Amniotic stem cell (primary cell): ENCODE data around the gene DTNBP1.

Source experiments
- DNase-seq: peaks from one replicate; lab custom pipeline; 2025; lab: John Stamatoyannopoulos, UW

Gene DTNBP1

DNA sequence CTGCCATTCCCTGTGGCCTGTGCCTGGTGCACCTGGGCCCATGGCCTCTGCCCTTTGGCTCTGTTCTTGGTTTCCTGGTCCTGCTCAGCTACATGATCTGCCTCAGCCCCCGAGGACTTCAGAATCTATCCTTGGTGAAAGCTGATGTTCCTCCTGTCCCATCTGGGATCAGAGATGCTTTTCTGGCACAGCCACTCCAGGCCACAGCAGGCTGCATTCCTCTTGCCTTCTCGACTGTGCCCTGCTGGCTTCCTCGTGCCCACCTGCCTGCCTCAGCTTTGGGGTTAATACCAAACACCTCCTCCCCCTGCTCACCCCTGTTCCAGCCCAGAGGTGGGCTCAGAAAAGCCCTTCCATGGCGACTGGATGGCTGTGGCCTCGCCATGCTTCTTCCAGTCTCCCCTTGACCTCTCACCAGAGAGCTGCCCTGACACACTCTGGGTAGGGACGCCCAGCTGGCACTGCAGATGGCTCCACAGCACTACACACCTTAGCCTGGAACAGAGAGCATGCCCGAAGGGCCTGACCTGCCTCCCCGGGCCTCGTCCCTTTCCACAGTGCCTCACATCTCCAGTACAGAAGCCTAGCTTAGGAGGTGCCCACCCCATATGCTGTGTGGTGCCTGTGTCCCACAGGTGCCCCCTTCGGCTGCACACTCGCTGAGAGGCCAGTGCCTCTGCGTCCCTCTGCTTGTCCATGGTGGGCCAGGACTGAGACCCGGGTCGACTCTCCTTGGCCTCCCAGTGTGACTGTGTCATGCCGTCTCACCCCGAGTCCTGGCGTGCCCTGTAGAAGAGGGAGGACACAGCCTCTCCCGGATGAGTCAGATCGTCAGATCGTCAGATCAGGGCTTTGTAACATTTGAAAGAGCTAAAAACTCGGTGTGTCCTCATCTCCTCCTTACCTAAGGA is 148.8 kb downstream of the DTNBP1 start:
- DNase-seq: no peak

GRCh38 chr6:15513131-15513771 is 149.6 kb downstream of the DTNBP1 start:
- no peak for DNase-seq

DNA sequence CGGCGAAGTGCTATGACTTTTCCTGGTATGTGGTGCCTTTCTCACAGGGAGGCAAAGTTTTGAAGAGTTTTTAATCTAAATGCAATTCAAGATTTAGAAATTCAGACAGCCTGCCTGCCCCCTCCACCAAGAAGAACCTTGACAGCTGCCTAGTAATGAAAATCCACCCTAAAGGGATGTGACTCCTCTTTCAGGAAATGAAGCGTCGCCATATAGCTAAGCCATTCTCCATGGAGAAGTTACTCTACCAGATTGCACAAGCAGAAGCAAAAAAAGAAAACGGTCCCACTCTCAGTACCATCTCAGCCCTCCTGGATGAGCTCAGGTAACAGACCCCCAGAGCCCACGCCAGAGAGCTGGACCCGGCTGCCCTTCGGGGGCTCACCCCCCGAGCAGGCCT is 150.1 kb downstream of the DTNBP1 start:
- DNase-seq: no peak

DNA sequence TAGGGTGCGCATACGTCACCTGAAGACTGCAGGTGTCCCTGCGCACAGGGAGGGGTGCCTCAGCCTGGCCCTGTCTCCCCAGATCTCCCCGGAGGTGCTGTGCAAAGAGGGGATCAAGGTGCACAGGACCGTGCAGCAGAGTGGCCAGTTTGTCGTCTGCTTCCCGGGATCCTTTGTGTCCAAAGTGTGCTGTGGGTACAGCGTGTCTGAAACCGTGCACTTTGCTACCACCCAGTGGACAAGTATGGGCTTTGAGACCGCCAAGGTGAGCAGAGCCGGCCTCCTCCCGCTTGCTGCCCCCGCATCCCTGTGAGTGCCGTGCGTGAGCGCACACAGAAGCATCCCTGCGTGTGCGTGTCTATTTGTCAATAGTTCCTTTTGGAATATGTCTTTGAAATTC is 150.7 kb downstream of the DTNBP1 start:
- DNase-seq: no peak

DNA sequence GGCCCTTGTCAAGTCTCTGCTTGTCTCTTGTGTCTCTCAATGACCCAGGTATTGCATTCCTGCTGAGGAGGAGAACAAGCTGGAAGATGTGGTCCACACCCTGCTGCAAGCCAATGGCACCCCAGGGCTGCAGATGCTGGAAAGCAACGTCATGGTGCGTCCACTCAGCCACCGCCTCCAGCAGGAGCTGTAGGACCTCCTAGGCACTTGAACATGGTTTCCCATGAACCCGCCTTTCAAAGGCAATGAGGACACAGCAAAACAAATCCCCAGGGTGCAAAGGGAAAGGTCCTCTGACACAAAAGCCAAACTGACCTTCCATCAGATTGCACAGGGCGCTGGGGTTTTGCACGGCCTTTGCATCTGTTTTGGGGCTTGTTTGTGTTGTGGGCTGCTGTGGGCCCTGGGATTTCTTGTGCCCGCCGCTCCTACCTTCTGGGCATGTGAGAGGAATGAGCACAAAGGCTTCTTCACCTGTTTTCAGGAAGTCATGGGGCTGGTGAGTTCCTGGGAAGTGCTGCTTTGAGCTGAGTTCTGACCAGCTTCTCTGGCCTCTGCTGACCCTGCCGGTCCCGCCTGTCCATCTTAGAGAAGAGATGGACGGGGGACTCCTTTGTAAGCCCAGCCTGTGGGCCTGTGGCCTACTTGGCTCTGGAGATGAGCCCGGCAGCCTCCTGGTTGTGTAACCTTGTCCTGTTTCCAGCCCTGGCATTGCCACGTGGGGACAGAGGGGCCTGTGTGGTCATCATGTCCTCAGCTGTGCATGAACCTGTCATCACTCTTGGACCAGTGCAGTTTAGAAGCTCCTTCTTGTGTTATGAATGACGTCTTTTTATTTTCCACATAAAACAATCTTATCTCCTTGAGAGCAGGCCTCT is 151.3 kb downstream of the DTNBP1 start:
- DNase-seq: no peak

DNA sequence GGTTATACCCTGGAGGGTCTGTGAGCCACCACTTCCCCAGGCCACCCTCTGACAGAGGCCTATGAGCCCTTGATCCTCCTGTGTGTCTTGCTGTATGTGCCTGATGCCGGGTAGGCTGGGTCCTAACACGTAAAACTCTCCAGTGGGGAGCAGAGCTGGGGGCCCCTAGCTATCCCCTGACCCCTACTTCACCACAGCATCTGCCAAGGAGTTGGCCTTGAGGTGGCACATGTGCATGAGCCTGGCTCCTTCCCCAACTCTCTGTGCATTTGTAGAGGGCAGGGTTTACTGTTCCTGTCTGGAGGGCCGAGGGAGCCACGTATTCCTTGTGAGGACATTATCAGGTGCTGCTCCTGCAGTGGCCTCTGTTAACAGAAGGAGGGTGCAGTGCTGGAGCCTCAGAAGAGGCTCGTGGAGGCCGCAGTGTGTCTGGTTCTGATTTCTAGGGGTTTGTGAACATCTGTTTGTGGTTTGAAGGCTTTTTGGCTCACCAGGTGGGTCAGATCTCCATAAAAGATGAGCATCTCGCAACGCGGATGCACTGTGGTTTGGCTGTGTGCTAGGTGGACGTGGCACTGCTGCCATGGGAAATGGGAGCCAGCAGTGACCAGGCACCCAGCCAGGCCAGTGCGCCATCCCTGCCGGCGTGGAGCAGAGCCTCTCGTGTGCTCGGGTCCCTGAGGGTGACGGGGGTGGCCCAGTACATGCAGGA is 152.1 kb downstream of the DTNBP1 start:
- DNase-seq: no peak

- DNase-seq: no peak
Observed at GRCh38 chr6:15510121-15510520, 152.7 kb downstream of the DTNBP1 start.

DNA sequence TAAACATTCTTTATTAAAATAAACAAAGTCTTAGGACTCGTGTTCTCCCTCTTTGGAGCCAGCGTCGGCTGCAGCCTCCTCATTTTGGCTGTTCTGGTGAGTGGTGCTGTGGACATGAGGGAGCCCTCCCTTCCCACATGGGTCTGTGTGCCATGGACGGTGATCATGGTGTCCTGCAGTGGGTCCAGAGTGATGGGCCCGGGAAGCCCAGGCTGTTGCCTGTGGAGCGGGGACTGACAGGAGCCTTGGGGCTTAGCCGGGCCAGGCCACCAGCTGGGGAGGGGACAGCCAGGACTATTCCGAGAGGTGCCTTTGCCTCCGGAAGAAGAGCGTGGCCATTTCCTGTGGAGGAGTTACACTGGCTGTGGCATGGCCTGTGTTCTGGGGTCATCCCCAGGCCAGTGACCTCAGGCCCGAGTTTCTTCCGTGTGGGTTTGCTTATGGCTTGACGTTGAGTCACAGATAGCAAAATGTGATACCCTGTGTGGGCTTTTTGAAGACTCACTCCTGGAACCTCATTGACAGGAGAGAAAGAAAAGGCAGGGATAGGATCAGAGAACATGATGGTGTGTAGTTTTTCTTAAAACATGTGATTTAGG is 153.4 kb downstream of the DTNBP1 start:
- DNase-seq: no peak

DNA sequence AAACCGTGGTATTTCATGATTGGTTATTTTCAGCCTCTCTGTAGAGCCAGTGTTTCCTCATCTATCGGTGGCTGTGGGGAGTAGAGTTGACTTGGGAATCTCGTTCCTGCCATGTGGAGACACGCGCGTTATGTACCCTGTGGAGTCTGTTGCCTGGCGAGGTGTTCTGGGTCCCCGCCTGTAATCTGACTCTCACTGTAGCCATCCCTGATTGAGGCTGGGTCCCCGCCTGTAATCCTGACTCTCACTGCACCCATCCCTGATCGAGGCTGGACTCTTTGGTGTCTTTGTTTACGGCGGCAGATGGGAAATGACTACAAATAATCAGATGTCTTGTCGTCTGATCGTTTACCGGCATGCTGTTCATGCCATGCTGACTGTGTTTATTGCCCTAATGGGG is 153.9 kb downstream of the DTNBP1 start:
- DNase-seq: no peak

- no peak for DNase-seq
Observed at GRCh38 chr6:15508441-15508871, 154.4 kb downstream of the DTNBP1 start.

DNA sequence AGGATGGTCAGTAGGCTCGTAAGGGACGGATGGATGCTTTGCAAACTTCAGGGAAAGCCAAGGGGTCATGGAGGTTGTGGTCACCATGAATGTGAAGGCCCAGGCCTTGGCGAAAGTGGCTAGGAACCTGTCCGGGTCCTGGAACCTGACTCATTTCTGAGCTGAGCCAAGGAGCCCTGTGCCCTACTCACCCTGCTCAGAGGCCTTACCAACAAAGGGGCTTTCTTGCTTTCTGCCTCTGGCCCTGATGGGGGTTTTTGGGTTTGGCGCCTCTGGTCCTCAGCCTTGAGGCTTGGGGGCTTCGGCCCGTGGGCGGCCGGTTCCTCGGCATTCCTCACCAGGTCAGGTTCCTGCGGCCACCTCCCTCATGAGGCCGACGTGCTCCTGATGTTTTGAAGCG is 155.1 kb downstream of the DTNBP1 start:
- DNase-seq: no peak

DNA sequence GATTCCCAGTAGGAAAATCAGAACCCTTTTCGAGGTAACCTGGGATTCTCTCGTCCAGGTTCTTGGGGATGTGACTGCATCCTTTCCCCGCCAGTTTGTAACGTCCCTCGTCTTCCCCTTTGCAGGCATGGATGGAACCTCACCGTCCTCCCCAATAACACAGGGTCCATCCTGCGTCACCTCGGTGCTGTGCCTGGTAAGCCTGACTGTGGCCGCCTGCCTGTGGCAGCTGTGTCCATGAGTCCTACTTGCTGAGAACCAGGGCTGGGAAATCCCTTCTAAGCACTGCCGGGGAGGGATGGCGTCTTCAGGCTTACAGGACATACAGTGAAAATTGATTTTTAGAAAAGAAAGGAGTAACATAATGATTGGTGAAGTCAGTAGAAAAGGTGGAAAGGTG is 155.6 kb downstream of the DTNBP1 start:
- no peak for DNase-seq

DNA sequence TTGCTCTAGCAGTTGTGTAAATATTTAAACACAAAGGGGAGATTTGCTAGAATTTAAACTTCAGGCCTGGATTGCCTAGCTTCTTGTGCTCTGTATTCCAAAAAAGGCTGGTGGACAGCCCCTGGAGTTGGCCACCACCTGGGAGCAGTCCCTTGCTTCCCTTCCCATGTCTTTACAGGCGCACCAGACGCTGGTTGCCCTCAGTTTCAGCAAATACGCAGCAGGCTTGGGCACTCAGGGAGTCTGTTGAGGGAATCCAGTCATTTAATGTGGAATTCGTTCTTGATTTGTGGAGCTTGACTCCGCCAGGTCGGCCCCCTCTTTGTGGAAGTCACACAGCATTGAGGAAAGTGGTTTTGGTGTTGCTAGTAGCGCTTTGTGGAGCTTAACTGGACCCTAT is 156.8 kb downstream of the DTNBP1 start:
- DNase-seq: no peak

DNA sequence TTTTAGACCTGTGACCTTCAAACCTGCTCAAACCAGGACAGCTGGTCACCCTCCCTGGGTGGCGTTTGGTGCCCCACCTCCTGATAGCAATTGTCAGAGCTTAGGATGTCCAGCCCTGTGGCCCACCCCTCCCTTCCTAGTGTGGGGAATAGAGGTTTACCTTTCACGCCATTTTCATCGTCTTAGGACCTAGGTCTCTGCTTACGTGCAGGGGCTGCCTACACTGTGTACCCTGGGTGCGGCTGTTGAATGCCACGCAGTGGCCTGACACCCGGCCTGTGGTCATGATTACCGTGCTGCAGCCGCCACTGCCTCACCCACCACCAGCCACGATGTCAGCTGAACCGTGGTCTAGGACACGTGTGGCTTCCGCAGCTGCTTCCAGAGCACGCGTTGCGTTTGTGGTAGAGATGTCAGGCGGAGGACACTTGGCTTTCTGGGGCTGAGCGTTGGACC is 157.3 kb downstream of the DTNBP1 start:
- DNase-seq: no peak

GRCh38 chr6:15504581-15505350 is 158.1 kb downstream of the DTNBP1 start:
- DNase-seq: peak; percentile 76

DNA sequence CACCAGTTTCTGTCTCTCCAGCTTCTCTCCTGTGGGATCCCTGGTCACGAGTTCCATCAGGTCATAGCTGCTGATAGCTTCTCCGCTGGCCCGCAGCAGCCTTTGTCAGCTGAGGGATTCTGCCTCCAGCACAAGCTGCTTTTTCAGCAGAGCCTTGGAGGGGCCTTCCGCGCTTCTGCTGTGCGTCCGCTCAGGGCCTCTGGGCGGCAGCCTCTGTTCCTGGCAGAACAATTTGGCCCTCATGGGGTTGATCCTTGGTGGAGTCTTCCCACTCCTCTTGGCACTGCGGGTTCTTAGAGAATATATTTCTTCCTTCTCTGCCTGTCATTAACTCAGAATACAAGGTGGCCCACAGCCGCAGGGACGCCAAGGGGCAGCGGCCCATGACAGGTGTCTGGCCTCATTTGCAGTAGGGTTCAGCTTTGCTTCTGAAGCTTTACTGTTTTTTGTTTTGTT is 158.8 kb downstream of the DTNBP1 start:
- DNase-seq: no peak

- DNase-seq: no peak
Observed at GRCh38 chr6:15503346-15503680, 159.5 kb downstream of the DTNBP1 start.

GRCh38 chr6:15502446-15503345 is 160.1 kb downstream of the DTNBP1 start:
- no peak for DNase-seq

DNA sequence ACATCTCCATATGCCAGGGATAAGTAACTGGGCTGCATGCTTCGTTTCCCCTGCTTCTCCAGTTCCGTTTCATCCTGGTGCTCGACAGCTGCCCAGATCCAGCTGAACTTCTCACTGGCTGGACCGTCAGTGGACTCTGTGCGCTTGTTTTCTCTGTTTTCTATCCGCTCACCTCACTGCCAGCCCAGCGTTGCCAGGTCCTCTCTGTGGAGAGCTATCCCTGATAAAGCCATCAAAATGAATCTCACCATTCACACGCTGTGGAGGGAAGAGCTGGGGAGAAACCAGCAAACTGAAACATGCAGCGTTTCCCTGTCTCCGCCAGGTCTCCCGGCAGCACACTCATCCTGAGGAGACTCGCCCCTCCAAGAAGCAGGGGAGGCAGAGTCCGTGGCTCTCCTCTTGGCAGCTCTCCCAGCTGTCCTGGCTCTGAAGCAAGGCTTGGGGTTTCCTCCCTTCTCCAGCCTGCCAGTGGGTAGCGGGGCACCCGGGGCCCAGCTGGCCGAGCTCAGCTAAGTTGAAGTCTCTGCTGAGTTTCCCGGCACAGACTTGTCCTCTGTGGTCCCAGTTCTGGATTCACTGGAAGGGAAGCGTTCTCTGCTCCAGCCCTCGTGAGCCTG is 160.9 kb downstream of the DTNBP1 start:
- DNase-seq: no peak
